ENCODE data around the gene KCTD19.

The KCTD19 gene

DNA sequence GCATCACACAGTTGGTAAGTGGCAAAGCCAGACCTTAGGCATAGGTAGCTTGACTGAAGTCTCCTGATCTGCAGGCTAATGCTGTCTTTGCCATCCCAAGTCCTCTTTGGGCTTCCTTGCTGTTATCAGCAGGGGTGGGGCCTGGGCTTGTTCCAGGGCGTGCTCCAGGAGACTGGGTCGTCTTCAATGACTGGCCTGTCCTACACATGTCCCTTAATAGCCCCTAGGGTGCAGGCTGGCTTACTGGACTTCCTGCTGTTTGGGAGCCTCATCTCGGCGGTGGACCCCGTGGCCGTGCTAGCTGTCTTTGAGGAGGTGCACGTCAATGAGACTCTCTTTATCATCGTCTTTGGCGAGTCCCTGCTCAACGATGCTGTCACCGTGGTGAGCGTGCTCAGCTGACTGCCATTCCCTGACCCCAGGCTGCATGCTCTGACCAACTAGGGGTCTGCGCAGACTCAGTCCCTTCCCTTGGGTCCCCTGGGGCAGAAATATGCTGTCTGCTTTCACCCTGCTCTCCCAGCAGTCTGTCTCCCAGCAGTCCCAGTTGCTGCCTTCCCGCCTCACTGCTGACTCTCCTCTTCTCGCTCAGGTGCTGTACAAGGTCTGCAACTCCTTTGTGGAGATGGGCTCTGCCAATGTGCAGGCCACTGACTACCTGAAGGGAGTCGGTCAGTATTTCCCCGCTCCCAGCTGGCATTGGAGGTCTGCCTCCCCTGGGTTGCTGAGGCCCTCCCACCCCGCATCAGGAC is 71.6 kb downstream of the KCTD19 start:
- ATAC-seq, result no peak
- TF ChIP-seq CSRNP3 (CRISPR knock-in tag; IDR thresholded peaks at IDR 0.05), result no peak
- TF ChIP-seq ZFP30 (CRISPR knock-in tag; IDR thresholded peaks at IDR 0.05), result no peak
- no peak for TF ChIP-seq ARNTL (CRISPR knock-in tag; IDR thresholded peaks at IDR 0.05; ENCODE audit: borderline replicate concordance, low read depth)
- no peak for TF ChIP-seq GLIS3 (CRISPR knock-in tag; IDR thresholded peaks at IDR 0.05)
- TF ChIP-seq ESRRG (CRISPR knock-in tag; IDR thresholded peaks at IDR 0.05), result no peak
- TF ChIP-seq ZNF8 (CRISPR knock-in tag; IDR thresholded peaks at IDR 0.05), result no peak
- no peak for TF ChIP-seq POU6F1 (CRISPR knock-in tag; IDR thresholded peaks at IDR 0.05; ENCODE audit: borderline replicate concordance, low read depth)
- no peak for TF ChIP-seq CSDC2 (CRISPR knock-in tag; IDR thresholded peaks at IDR 0.05)

- ATAC-seq, result no peak
- TF ChIP-seq OSR1 (CRISPR knock-in tag; IDR thresholded peaks at IDR 0.05) (no peak), ZNF565 (CRISPR knock-in tag; conservative IDR thresholded peaks at IDR 0.05; ENCODE audit: low read depth) (no peak), CREB5 (CRISPR knock-in tag; IDR thresholded peaks at IDR 0.05; ENCODE audit: low read depth) (no peak), ESRRG (CRISPR knock-in tag; IDR thresholded peaks at IDR 0.05) (no peak), TOX (CRISPR knock-in tag; IDR thresholded peaks at IDR 0.05; ENCODE audit: borderline replicate concordance) (no peak), TSHZ2 (CRISPR knock-in tag; IDR thresholded peaks at IDR 0.05) (no peak), ZFP30 (CRISPR knock-in tag; IDR thresholded peaks at IDR 0.05) (no peak), GLIS3 (CRISPR knock-in tag; IDR thresholded peaks at IDR 0.05) (no peak), ZNF70 (CRISPR knock-in tag; IDR thresholded peaks at IDR 0.05) (no peak), ISL1 (CRISPR knock-in tag; IDR thresholded peaks at IDR 0.05) (no peak), CSRNP3 (CRISPR knock-in tag; IDR thresholded peaks at IDR 0.05) (no peak), POU6F1 (CRISPR knock-in tag; IDR thresholded peaks at IDR 0.05; ENCODE audit: borderline replicate concordance, low read depth) (no peak)
These were observed 73.7 kb downstream of the KCTD19 start for GRCh38 chr16:67252609-67253497.

DNA sequence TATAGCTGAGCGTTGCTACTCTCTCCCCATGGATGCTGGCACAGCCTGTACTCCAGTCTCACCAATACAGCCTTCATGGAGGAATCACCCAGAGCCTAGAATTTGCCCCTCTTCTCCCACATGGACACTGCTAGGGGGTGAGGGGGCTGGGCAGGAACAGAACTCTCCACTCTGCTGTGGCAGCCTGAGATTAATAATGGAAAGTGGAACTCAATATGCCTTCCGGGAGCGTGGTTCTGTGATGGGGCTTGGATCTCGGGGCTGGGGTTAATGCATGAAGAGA is 76.6 kb downstream of the KCTD19 start:
- ATAC-seq, result no peak
- TF ChIP-seq CSRNP3 (CRISPR knock-in tag; IDR thresholded peaks at IDR 0.05), result no peak
- no peak for TF ChIP-seq ZNF70 (CRISPR knock-in tag; IDR thresholded peaks at IDR 0.05)
- TF ChIP-seq ZFP30 (CRISPR knock-in tag; IDR thresholded peaks at IDR 0.05), result no peak
- no peak for TF ChIP-seq PPARA (CRISPR knock-in tag; IDR thresholded peaks at IDR 0.05; ENCODE audit: borderline replicate concordance)
- no peak for TF ChIP-seq TOX (CRISPR knock-in tag; IDR thresholded peaks at IDR 0.05; ENCODE audit: borderline replicate concordance)
- no peak for TF ChIP-seq ZNF565 (CRISPR knock-in tag; conservative IDR thresholded peaks at IDR 0.05; ENCODE audit: low read depth)
- no peak for TF ChIP-seq TSHZ2 (CRISPR knock-in tag; IDR thresholded peaks at IDR 0.05)

Data from SK-N-SH treated with all-trans-retinoic acid at 6 μM for 48 hours (cell line).